ENCODE data around the gene TMEM132D.
"Not testable (repeated sequence)": the region's sequence is repeated elsewhere in the genome, so short reads cannot be mapped to it uniquely, and the experiment has no call there.

TMEM132D gene

DNA sequence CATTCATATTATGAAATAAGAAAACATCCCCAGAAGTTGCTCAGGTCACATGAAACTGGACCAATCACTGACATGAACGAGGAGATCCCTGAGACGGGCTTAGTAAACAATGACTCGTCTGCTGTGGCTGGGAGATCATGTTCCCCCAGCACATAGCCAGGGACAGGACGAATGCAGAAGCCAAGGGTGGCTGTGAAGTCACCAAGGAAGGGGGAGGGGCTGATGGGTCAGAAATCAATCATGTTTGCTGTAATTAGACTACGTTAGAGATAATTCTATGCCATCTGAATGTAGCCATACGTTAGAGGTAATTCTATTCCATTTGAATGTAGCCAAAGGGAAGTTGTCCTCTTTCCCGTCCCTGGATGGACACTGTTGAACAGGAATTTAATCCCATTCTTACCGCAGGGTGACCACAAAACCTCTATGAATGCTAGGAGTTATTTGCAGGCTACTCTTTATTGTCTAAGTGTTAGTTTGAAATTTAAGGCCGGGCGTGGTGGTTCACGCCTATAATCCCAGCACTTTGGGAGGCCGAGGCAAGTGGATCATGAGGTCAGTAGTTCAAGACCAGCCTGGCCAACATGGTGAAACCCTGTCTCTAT, 332.9 kb downstream of the TMEM132D start:
- no peak for DNase-seq

DNA sequence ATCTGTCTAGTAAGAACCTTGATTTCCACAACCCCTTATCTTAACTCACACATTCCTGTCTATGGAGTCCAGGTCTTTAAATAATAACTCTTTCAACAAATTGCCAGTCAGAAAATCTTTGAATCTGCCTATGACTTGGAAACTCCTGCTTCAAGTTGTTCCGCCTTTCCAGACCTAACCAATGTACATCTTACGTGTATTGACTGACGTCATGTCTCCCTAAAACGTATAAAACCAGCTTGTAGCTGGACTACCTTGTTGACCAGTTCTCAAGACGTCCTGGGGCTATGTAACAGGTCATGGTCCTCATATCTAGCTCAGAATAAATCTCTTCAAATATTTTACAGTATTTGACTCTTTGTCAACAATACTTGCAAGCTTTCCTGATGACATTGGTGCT, 337.0 kb downstream of the TMEM132D start:
- no peak for DNase-seq

GRCh38 chr12:129564768-129565167, 339.1 kb downstream of the TMEM132D start:
- no peak for DNase-seq

DNA sequence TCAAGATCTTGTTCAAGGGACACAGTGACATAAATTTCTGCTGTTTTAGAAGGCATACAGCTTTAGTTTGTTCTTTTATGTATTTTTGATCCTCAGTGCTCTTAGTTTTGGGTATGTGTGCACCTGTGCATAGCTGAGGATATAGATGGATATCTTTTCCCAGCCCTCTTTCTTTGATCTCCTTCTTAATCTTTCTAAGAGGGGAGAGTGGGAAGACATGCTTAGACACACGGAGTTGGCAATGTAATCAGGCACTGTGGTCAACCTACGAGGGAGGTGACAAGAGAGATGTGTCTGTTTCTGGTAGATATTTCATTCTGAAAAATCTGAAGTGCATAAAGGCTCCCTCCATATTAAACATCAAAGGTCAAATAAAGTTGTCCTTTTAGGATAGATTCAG, 340.6 kb downstream of the TMEM132D start:
- DNase-seq, result no peak

DNA sequence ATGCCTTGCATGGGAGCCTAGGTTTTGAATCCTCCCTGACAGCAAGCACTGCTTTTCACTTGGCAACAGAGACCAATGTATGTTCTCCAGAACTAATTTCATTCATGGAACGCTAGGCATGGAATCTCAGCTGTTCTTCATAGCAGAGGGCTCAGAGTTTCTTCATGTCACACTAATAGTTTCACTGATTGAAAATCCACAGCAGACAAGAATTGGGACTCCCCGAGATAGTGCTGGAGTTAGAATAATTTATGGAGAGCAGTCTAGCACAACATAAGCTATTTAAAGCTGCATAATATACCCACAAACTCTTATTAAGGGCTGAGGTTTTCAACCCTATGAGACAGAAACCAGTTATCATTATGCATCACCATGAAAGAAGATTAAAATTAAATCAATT, 342.5 kb downstream of the TMEM132D start:
- DNase-seq, result no peak

DNA sequence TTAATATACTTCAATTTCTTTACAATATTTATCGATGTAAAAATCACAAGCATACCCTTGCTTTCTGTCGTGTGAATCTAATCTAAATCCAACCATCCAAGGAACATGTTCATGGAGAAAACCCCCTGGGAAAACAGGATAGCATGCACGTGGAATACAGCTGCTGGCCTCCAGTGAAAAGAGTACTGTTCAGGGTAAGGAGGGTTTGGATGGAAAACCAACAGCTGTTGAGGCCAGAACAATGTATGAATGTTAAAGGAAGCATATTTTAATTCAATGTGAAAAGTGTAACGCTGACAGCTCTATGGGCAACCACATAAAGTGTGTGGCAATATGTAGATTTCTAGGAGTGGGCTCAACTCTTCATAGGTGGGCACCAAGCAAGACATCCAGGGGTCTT, 344.0 kb downstream of the TMEM132D start:
- DNase-seq, result no peak

GRCh38 chr12:129558036-129558435, 345.8 kb downstream of the TMEM132D start:
- no peak for DNase-seq

DNA sequence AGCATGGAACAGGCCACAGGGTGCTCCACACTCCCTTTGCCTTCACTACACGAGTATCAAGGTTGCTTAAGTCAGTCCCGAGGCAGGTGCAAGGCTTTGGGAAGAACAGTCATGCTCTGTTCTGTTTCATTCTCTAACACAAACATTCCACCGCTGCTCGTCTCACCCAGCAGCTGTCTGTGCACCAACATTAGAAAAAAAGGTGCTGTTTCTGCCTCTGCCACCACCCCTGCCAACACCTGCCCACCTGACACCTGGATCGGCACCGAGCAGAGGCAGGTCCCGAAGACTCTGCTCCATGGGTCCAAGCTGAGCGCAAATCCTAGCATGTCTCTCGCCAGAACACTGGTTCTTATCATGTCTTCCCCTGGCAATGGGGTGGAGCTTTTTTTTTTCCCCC, 347.7 kb downstream of the TMEM132D start:
- no peak for DNase-seq

DNA sequence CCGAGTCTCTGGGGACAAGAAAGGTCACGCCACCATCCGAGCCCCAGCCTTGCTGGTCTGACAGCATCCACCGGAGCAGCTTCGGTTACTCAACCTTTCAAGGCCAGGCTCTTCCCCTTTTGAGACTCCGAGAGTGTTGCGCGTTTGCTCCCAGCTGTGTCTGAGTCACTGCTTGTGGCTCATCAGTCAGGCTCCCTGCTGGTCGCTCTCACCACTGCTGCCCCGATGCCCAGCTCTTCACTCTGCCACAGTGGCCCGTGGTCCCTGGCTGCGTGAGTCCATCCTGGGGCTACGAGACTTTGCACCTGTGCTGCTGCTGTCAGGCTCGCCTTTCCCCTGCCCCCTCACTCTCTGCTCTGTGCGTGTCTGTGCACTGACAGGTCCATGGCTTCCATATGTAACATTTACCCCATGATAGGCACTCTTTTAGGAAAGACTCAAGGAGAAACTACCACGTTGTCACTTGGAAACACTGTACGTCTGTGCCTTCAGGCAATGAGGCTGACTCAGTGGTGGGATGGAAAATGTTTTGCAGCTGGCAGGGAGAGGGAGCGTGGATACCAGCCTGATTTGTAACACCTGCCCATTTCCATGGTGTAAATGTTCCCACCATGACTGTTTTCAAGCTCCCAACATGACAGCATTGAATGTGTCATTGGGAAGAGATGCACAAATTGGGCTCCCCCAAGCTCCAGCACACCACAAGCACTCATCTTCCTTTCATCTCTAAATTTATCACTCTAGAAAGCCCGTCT, 350.7 kb downstream of the TMEM132D start:
- DNase-seq, result no peak

- DNase-seq, result no peak
These were observed 352.4 kb downstream of the TMEM132D start for GRCh38 chr12:129551441-129551840.

DNA sequence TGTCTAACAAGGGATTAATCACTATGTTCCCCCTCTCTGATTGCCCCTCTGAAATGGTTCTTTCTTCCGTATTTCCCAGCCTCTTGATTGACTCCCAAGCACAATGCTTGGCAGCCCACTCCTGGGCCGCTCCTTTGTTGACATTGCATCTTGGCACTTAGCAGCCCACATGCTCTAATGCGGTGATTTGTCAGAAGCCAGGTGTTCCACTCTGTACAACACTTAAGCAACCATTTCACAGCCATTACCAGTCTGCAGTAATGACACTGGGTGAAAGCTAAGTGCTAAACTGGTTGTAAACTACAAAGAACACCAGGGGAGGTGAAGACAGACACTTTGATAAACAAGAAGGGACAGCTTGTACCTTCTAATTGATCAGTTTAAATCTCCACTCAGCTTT, 353.5 kb downstream of the TMEM132D start:
- DNase-seq, result no peak

DNA sequence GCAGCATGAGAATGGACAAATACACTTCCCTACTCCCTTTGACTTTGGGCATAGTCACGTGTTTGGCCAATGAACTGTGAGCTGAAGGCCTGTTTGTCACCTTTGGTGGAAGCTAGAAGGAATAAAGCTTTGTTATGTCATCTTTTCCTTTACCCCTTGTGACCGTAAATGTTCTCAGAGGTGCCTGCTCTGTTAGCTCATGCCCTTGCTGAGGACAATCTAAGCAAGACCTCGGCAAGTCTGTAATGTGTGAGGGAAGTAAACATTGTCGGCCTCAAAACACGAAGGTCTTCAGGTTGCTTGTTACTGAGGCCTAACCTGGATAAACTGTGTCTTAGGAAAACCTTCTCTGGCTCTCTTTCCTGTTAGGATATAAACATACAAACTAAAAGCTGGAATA, 354.2 kb downstream of the TMEM132D start:
- DNase-seq, result no peak

DNA sequence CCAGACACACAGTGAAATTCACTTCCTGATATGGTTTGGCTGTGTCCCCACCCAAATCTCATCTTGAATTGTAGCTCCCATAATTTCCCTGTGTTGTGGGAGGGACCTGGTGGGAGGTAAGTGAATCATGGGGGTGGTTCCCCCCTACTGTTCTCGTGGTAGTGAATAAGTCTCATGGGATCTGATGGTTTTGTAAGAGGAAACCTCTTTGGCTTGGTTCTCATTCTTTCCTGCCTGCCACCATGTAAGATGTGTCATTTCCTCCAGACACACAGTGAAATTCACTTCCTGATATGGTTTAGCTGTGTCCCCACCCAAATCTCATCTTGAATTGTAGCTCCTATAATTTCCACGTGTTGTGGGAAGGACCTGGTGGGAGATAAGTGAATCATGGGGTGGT, 354.8 kb downstream of the TMEM132D start:
- not testable (repeated sequence) for DNase-seq

DNA sequence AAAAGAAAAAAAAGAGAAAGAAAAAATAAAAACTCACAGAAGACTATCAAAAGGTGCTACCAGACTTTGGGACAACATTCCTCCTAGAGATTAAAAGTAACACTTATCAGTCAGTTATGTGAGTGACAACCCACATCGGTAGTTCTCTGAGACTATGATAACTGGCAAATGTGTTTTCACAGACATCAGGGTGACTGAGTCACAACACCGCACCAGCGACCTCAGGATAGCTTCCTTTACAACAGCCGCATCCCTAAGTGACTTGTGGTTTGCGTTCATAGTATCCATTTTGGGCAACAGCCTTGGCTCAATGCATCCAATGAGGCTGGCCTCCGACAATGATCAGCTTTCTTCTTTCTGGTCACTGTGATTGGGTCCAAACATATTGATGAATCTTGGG, 359.1 kb downstream of the TMEM132D start:
- DNase-seq, result no peak

DNA sequence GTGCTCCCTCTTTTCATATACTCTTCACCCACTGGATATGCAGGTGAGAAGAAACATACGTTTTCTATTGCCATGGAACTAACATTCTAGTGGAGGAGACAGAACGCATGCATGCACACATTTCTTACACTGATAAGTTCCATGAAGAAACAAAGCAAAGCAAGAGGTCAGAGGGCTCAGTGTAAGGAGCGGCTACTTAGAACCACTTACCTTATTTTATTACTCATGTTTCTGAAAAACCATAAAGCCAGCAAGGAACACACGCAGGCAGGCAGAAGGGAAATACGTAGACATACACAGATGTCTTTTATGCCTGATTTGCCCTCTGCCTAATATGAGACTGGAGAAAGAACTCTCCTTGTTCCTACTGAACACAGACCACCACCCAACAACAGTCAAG, 362.9 kb downstream of the TMEM132D start:
- no peak for DNase-seq

DNA sequence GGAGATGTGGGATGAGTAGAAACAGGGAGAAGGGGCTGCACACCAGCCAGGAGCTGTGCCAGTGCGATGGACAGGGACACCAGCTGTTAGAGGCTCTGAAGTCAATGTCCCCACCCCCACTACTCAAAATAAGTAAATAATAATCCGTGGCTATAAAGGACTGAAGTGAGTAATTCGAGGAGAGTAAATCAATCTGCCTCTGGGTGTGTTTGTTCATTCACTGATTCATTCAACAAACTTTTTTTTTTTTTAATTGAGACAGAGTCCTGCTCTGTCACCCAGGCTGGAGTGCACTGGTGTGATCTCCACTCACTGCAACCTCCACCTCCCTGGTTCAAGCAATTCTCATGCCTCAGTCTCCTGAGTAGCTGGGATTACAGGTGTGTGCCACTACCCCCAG, 363.6 kb downstream of the TMEM132D start:
- no peak for DNase-seq

DNA sequence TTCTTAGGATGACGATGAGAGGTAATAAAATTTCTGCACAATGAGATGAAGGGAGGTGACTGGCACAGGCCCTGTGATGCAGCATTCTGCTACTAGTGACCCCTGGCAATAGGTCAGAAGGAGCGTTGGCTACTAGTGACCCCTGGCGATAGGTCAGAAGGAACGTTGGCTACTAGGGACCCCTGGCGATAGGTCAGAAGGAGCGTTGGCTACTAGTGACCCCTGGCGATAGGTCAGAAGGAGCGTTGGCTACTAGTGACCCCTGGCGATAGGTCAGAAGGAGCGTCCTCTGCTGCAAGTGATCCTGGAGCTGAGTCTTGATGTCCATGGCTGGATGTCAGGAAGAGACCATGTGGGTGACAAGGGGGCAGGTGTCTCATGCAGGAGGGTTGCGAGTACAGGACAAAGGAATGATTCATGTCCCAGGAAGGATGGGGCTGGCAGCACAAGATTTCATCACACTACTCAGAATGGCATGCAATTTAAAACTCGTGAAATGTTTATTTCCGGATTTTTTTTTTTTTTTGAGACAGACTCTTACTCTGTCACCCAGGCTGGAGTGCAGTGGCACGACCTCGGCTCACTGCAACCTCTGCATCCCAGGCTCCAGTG, 365.0 kb downstream of the TMEM132D start:
- not testable (repeated sequence) for DNase-seq

GRCh38 chr12:129538137-129538536, 365.7 kb downstream of the TMEM132D start:
- no peak for DNase-seq

DNA sequence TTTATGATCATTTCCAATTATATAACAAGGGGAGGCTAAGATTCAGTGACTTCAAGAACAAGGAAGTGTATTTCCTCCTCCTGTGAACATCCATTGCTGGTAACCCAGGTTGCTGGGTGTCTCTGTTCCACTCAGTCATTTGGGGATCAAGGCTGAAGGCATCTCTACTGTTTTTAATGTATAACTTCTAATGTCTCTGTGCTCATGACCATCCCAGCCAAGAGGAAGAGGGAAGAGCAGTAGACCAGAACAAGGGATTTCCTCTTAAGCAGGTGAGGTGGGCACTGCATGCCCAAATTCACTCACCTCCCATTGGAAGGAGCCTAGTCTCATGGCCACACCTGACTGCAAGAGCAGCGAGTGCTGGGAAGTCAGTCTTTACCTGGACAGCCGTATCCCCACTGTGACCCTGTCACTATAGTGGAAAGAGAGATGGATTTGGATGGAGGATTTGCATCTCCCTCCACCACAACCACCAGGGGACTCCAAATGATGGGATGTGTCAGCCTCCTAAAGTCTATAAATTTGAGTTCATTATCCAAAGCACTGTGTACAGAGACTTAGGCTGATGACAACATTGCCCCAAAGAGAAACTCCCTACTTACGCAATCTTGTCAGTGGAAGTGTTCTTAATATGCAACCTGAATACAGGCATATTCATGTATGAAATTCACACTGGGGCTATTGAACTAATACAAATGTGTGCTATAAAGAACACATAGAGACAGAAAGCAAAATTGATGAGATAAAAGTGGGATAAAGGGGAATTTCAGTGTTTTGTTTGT, 368.7 kb downstream of the TMEM132D start:
- DNase-seq, result no peak

- no peak for DNase-seq
These were observed 370.9 kb downstream of the TMEM132D start for GRCh38 chr12:129532707-129533499.

DNA sequence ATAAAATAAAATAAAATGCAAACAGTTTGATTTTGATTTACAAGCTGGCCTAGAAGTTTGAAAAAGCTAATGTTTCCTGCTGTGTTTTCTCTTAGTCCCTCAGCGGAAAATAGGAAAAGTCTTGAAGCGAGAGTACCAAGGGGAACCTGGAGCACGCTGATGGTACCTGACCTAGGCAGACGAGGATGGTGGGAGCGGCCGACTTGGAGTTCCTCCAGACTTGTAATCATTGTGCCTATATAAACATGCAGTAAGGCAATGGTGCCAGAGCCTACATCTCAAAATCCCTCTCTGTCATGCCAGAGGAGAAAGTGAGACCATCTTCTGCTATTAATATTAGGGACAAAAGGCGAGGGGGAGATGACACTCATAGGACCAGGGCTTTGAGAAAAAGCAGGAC, 371.7 kb downstream of the TMEM132D start:
- DNase-seq, result no peak

GRCh38 chr12:129530984-129531383, 372.8 kb downstream of the TMEM132D start:
- no peak for DNase-seq

DNA sequence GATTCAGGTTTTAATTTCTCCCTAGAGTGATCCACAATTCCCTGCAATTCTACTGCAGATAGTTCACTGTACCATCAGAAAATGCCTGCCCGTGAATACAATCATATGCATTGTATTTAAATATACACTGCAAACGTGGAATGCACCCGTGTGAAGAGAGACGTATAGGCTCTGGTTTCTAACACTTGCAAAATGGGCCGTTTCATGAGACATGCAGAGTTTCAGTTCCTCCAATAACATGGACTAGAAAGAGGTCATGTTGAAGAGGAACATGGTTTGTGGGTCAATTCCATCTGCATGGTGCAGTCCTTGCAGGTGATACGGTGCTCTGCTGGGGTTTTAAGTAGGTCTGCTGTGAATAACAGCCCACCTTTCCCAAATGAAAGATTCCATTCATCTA, 373.3 kb downstream of the TMEM132D start:
- no peak for DNase-seq
